Measurements from ENCODE around the gene C2orf92. TPM values are rescaled to one million over a fixed set of nuclear protein-coding genes. Genes with fewer than 3 reads are reported as not detected.
A peak's percentile ranks its signal among the peaks of the same experiment; 100 is the strongest.

The C2orf92 gene
- total RNA-seq, 3 donors from 2014 or later = 11.2 to 49.5 (median 27.9) TPM

DNA sequence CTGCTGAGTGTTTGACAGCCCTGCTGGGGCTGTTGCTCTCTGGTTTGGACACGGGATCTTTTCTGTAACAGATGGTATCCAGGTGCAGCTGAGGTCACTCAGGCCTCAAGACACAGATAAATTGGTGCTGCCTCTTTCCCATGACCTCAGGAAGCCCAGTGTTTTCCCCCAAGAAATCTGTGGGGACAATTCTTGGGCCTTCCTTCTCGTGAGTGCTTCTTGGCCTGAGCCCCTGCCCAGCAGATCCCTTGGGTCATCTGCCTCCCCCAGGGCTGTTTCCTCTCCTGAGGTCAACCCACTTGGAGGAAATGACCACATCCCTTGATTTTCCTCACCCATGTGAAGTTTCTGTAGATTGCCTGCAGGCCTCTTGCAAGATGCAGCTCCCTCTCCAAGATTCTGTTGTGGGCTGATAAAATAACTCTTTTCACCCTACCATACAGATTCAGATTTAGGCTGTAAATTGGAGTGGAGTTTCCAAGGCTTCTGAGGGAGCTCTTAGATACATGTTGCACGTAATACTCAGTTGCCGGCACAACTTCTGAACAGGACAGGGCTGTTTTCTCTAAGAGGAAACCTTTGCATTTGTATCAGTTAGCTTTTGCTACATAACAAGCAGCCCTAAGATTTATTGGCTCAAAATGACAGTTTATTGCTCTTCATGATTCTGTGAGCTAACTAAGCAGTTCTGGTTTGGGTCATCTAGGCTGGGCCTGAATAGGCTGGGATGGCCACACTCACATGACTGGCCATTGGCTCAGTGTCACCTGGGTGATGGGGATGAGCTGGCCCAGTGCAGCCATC, 57.0 kb downstream of the C2orf92 start:
- Histone ChIP-seq H3K36me3 (no peaks in the 10 kb centered on the region), H3K4me1 (no peaks in the 10 kb centered on the region), H3K27ac (no peak overlapping the region), H3K9me3 (peaks cover 9% of the 10 kb centered on the region in 2 donors), H3K27me3 (peaks cover 0 to 4% of the 10 kb centered on the region in 2 donors), H3K4me3 (no peak overlapping the region)
- TF ChIP-seq CTCF (IDR thresholded peaks at IDR 0.05) (no peak), POLR2AphosphoS5 (IDR thresholded peaks at IDR 0.05) (no peak)
- intact Hi-C loops (cut with DNase I; ENCODE audit: low total_unique reads) = no loop called here
- DNase-seq (ENCODE audit: low spot score in 2 of 2) = no peak

DNA sequence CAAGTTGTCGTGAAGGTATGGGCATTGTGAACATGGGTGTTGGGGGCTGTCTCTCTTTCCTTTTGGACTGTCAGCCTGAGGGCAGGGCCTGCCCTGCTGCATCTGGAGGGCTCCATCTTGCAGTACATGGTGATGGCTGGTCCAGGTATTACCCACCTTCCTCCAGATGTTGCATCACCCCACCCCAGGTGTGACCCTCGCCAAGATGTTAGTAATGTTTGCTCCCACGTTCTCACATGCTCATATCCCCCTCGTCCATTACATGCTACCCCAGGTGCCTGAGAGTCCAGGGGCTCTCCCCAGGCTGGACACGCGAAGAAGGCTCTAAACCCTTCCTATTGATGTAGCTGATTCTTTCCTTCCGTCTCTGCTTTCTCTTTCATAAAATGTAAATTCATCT, 57.8 kb downstream of the C2orf92 start:
- Histone ChIP-seq H3K4me3 (no peak overlapping the region), H3K9me3 (peaks cover 9% of the 10 kb centered on the region in 2 donors), H3K36me3 (no peaks in the 10 kb centered on the region), H3K27me3 (peaks cover 0 to 4% of the 10 kb centered on the region in 2 donors), H3K27ac (no peak overlapping the region), H3K4me1 (no peaks in the 10 kb centered on the region)
- TF ChIP-seq CTCF (IDR thresholded peaks at IDR 0.05) (no peak), POLR2A (IDR thresholded peaks at IDR 0.05) (no peak), POLR2AphosphoS5 (IDR thresholded peaks at IDR 0.05) (no peak)
- DNase-seq (ENCODE audit: low spot score in 2 of 2) = no peak
- intact Hi-C loops (cut with DNase I; ENCODE audit: low total_unique reads) = no loop called here

DNA sequence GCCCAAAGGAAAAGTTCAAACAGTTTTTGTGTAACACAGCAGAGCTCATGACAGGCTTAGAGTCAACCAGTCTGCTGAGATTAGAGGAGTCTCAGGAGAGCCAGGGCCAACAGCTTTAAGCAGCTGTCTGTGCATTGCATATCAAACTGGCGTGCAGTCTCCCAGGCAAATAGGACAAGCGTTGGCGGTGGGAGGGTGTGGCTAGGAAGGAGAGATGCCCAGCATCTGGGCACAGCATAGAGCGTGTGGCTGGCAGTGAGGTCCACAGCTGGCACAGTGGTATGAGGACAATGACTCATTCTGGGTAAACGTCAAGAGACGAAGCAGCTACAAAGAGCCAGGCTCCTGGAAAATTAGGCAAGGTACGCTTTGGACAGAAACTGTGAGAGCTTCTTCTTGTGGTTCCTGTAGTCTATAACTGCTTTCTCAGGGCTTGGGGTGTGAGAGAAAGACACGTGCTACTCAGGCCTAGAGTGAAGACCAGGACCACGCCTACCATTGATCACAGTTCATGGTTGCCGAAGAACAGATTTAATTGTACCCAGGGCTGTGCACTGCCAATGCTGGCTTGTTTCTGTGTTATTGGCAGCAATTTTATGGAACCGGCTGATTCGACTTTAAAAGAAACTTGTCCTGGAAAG, 58.7 kb downstream of the C2orf92 start:
- TF ChIP-seq POLR2A (IDR thresholded peaks at IDR 0.05) = no peak
- no peak for TF ChIP-seq POLR2AphosphoS5 (IDR thresholded peaks at IDR 0.05)
- no peak for TF ChIP-seq CTCF (IDR thresholded peaks at IDR 0.05)
- Histone ChIP-seq H3K9me3 (peaks cover 9% of the 10 kb centered on the region in 2 donors), H3K27ac (no peak overlapping the region), H3K4me3 (no peak overlapping the region), H3K36me3 (no peaks in the 10 kb centered on the region), H3K27me3 (peaks cover 0 to 4% of the 10 kb centered on the region in 2 donors), H3K4me1 (no peaks in the 10 kb centered on the region)
- DNase-seq (ENCODE audit: low spot score in 2 of 2) = peak in 1 of 2 donors; percentile 20
- intact Hi-C loops (cut with DNase I; ENCODE audit: low total_unique reads) = no loop called here

GRCh38 chr2:97730245-97730644, 60.7 kb downstream of the C2orf92 start:
- intact Hi-C loops (cut with DNase I; ENCODE audit: low total_unique reads) = no loop called here
- Histone ChIP-seq H3K36me3 (no peaks in the 10 kb centered on the region), H3K4me3 (no peak overlapping the region), H3K27ac (no peak overlapping the region), H3K27me3 (no peaks in the 10 kb centered on the region), H3K4me1 (no peaks in the 10 kb centered on the region), H3K9me3 (peaks cover 7 to 9% of the 10 kb centered on the region in 2 donors)
- no peak for TF ChIP-seq POLR2A (IDR thresholded peaks at IDR 0.05)
- no peak for TF ChIP-seq CTCF (IDR thresholded peaks at IDR 0.05)
- TF ChIP-seq POLR2AphosphoS5 (IDR thresholded peaks at IDR 0.05) = no peak
- DNase-seq (ENCODE audit: low spot score in 2 of 2) = no peak

All from breast epithelium (tissue), 4 donors.